Endothelial cell of umbilical vein (primary cell): ENCODE results near the gene METTL25. TPM values are rescaled to one million over a fixed set of nuclear protein-coding genes. Genes with fewer than 3 reads are reported as not detected.

Experiments used
- BruUV-seq: library from RNA; stranded (reverse); fragments of 400-500 nt; replicated peaks from 2 replicates; lab custom pipeline; 2021; lab: Mats Ljungman, UMichigan
- CTCF ChIA-PET: fragments of 300-600, 350-600 bp; sonication (Branson Sonifier 250); formaldehyde crosslinking; loops from one replicate; lab custom pipeline; 2021; ENCODE audit warnings: antibody characterized with exemption, inconsistent platforms; lab: Charles Lee
- POLR2A ChIA-PET: fragments of 300-600, 350-600 bp; sonication (Branson Sonifier 250); formaldehyde crosslinking; loops from one replicate; lab custom pipeline; 2021; ENCODE audit warnings: antibody characterized with exemption, inconsistent platforms; lab: Charles Lee
- DNase-seq: peaks from one replicate; pipeline ENCODE4 v3.0.0-alpha.2; 2011; ENCODE audit warnings: low read depth, low spot score
- FAIRE-seq: peaks from 2 replicates; lab custom pipeline; 2011; peaks lifted over from hg19 to GRCh38; lab: Jason Lieb, UNC
- H2AFZ ChIP-seq: 2 replicates; pipeline ENCODE4 v1.6.0; 2012; ENCODE audit warnings: low read depth, low read length, control low read depth, inconsistent platforms
- H3K27ac ChIP-seq: 2 replicates; pipeline ENCODE4 v1.5.1; 2011; ENCODE audit warnings: low read depth, mild to moderate bottlenecking, control low read depth, low read length, moderate library complexity; ENCODE audit not compliant: insufficient read depth
- H3K27me3 ChIP-seq, 2 experiments: 2 replicates each; pipeline versions ENCODE4 v1.6.0 to v1.6.1; 2011; ENCODE audit warnings: low read length in 2 of 2, mixed read lengths in 1 of 2; ENCODE audit not compliant: control insufficient read depth in 2 of 2, insufficient read depth in 2 of 2
- H3K36me3 ChIP-seq, 2 experiments: 2 replicates in 1 of 2; 3 replicates in 1 of 2; pipeline ENCODE4 v1.5.1; 2011; ENCODE audit warnings: low read length in 2 of 2, mild to moderate bottlenecking in 1 of 2, moderate library complexity in 1 of 2; ENCODE audit not compliant: control insufficient read depth in 2 of 2, insufficient read depth in 2 of 2; ENCODE audit errors: extremely low read depth in 1 of 2
- H3K4me1 ChIP-seq: 3 replicates; pipeline ENCODE4 v1.5.1; 2011; ENCODE audit warnings: mild to moderate bottlenecking, low read length; ENCODE audit not compliant: control insufficient read depth, insufficient read depth; ENCODE audit errors: extremely low read depth
- H3K4me2 ChIP-seq: 2 replicates; pipeline ENCODE4 v1.6.1; 2011; ENCODE audit warnings: low read length, control low read depth, mixed read lengths; ENCODE audit not compliant: insufficient read depth
- H3K4me3 ChIP-seq, 3 experiments: fragments of 200-600 bp in 1 of 3; sonication (generic), shearing (Covaris generic) in 1 of 3; replicated peaks in 1 of 3; 2 replicates each; pipeline ENCODE4 v1.5.1; 2011 to 2016; ENCODE audit warnings: control low read depth in 3 of 3, low read length in 3 of 3, mild to moderate bottlenecking in 2 of 3, inconsistent platforms in 1 of 3, low read depth in 1 of 3, moderate library complexity in 1 of 3; ENCODE audit not compliant: insufficient read depth in 1 of 3
- H3K79me2 ChIP-seq: 2 replicates; pipeline ENCODE4 v1.6.0; 2012; ENCODE audit warnings: low read length, inconsistent platforms; ENCODE audit not compliant: control insufficient read depth, insufficient read depth
- H3K9ac ChIP-seq: replicated peaks from 2 replicates; pipeline ENCODE3; 2011; ENCODE audit warnings: low read length, control low read depth; ENCODE audit not compliant: insufficient read depth; ENCODE audit errors: extremely low read depth
- H3K9me1 ChIP-seq: replicated peaks from 3 replicates; pipeline ENCODE4 v1.6.0; 2011; ENCODE audit warnings: mild to moderate bottlenecking, low read length; ENCODE audit not compliant: control insufficient read depth, insufficient read depth; ENCODE audit errors: extremely low read depth
- H3K9me3 ChIP-seq: replicated peaks from 2 replicates; pipeline ENCODE4 v1.5.1; 2012; ENCODE audit warnings: low read length, inconsistent platforms; ENCODE audit not compliant: control insufficient read depth, insufficient read depth
- H4K20me1 ChIP-seq: replicated peaks from 2 replicates; pipeline ENCODE3; 2011; ENCODE audit warnings: mild to moderate bottlenecking, low read length; ENCODE audit not compliant: control insufficient read depth, insufficient read depth; ENCODE audit errors: extremely low read depth
- CTCF ChIP-seq, 2 donors: IDR thresholded peaks; 1 replicate in 1 of 2; 2 replicates in 1 of 2; pipeline ENCODE4 v1.5.1; 2011; ENCODE audit warnings: low read length in 2 of 2, mild to moderate bottlenecking in 2 of 2, moderate library complexity in 2 of 2, control low read depth in 1 of 2, inconsistent platforms in 1 of 2, low read depth in 1 of 2; ENCODE audit not compliant: insufficient read depth in 1 of 2; ENCODE audit errors: extremely low read depth in 1 of 2
- EZH2 ChIP-seq: IDR thresholded peaks from 2 replicates; pipeline ENCODE4 v1.6.1; 2012; ENCODE audit warnings: borderline replicate concordance, low read depth, mild to moderate bottlenecking, moderate library complexity, low read length, inconsistent platforms; ENCODE audit not compliant: severe bottlenecking
- FOS ChIP-seq: IDR thresholded peaks from 2 replicates; pipeline ENCODE4 v1.6.1; 2011; ENCODE audit warnings: mild to moderate bottlenecking, low read length, moderate library complexity, borderline replicate concordance; ENCODE audit not compliant: insufficient read depth
- GATA2 ChIP-seq: IDR thresholded peaks from 2 replicates; pipeline ENCODE4 v1.7.0; 2011; ENCODE audit warnings: low read depth, mild to moderate bottlenecking, moderate library complexity, mixed read lengths, low read length; ENCODE audit not compliant: insufficient read length, insufficient read depth
- JUN ChIP-seq: IDR thresholded peaks from 2 replicates; pipeline ENCODE4 v1.6.1; 2011; ENCODE audit warnings: borderline replicate concordance, low read depth; ENCODE audit not compliant: insufficient read length, insufficient read depth
- MAX ChIP-seq: IDR thresholded peaks from 2 replicates; pipeline ENCODE4 v1.6.1; 2011; ENCODE audit not compliant: insufficient read depth, insufficient read length
- MYC ChIP-seq: IDR thresholded peaks from one replicate; pipeline ENCODE4 v1.6.1; 2011; ENCODE audit warnings: mild to moderate bottlenecking, low read depth, low read length
- POLR2A ChIP-seq: IDR thresholded peaks from 2 replicates; pipeline ENCODE4 v1.6.1; 2012; ENCODE audit warnings: low read depth, mild to moderate bottlenecking, control low read depth, low read length
- POLR2AphosphoS5 ChIP-seq: IDR thresholded peaks from 2 replicates; pipeline ENCODE4 v1.6.1; 2012; ENCODE audit warnings: low read depth, mild to moderate bottlenecking, control low read depth, low read length, moderate library complexity; ENCODE audit not compliant: insufficient read depth
- dilution Hi-C: fragments of 300-500 bp; cut with MboI; formaldehyde crosslinking; loops from one replicate; pipeline ENCODE4 v1.15.0; 2019; ENCODE audit warnings: low sequenced_read_pairs; ENCODE audit not compliant: extremely low pct_ligation_motif_present
- intact Hi-C: fragments of 100-400 bp; cut with micrococcal nuclease; formaldehyde crosslinking; loops from one replicate; pipeline ENCODE4 v1.10.0; 2022
- polyA plus RNA-seq, 4 experiments: library from polyadenylated mRNA; depleted of rRNA in 3 of 4; stranded (reverse) in 3 of 4; unstranded in 1 of 4; fragments of >200 nt; gene quantifications; 2 replicates each; pipeline versions ENCODE4 v1.2.1 to v1.2.3, GENCODE V29; 2011 to 2012; ENCODE audit warnings: missing spikeins in 1 of 4
- total RNA-seq: library from RNA; stranded (reverse); gene quantifications from 2 replicates; pipeline ENCODE4 v1.2.3, GENCODE V29; 2021

Gene METTL25
- total and polyA plus RNA-seq, 2 donors (not counting 3 experiments of a cell fraction or from before 2014, with no cell fraction given): 6.5 to 8.5 TPM

GRCh38 chr12:82407481-82407880 is 49.2 kb downstream of the METTL25 start:
- dilution Hi-C loops (no loop called here), intact Hi-C loops (loop anchor here (5.0 kb wide), 1 partner anchor 70 kb away; no protein-coding TSS in a partner anchor)
- peak; percentile 95 for DNase-seq
- CTCF ChIA-PET: no interaction called here
- Histone ChIP-seq H3K9ac (peak overlapping the region; percentile 25), H3K79me2 (no peaks in the 10 kb centered on the region), H3K27ac (peak overlapping the region; percentile 62), H3K4me1 (peaks cover 28% of the 10 kb centered on the region), H2AFZ (peak overlapping the region; percentile 64), H3K4me3 (peak overlapping the region in 1 of 3 experiments; percentile 7), H3K36me3 (no peaks in the 10 kb centered on the region), H3K9me1 (no peaks in the 10 kb centered on the region), H3K27me3 (no peaks in the 10 kb centered on the region), H4K20me1 (no peaks in the 10 kb centered on the region), H3K4me2 (peak overlapping the region; percentile 79), H3K9me3 (no peaks in the 10 kb centered on the region)
- no TSS peak for BruUV-seq
- FAIRE-seq: peak; percentile 44
- POLR2A ChIA-PET: no interaction called here
- TF ChIP-seq EZH2 (no peak), GATA2 (peak; percentile 61), MAX (no peak), JUN (peak; percentile 21)

- dilution Hi-C loops (no loop called here), intact Hi-C loops (loop anchor here (5.0 kb wide), 1 partner anchor 68 kb away; no protein-coding TSS in a partner anchor)
- peaks cover 28% of the 10 kb centered on the region for H3K4me1 ChIP-seq
- CTCF ChIA-PET: no interaction called here
- POLR2A ChIA-PET: no interaction called here
- H3K36me3 ChIP-seq: no peaks in the 10 kb centered on the region
- no peaks in the 10 kb centered on the region for H3K9me3 ChIP-seq
- no peak overlapping the region for H3K4me3 ChIP-seq
- FAIRE-seq (no peak), DNase-seq (no peak)
- no TSS peak for BruUV-seq
- H3K27ac ChIP-seq: no peak overlapping the region
- no peak overlapping the region for H3K9ac ChIP-seq
- no peaks in the 10 kb centered on the region for H3K27me3 ChIP-seq
- H3K4me2 ChIP-seq: no peak overlapping the region
- H3K9me1 ChIP-seq: no peaks in the 10 kb centered on the region
- no peak overlapping the region for H2AFZ ChIP-seq
- TF ChIP-seq FOS (no peak), POLR2A (no peak), JUN (no peak), POLR2AphosphoS5 (no peak), GATA2 (no peak), EZH2 (no peak), CTCF (IDR thresholded peaks at IDR 0.05; ENCODE audit: extremely low read depth in 1 of 2, insufficient read depth in 1 of 2, low read depth in 1 of 2, low read length in 2 of 2) (no peak), MAX (no peak), MYC (no peak)
- H4K20me1 ChIP-seq: no peaks in the 10 kb centered on the region
- H3K79me2 ChIP-seq: no peaks in the 10 kb centered on the region
Observed at GRCh38 chr12:82408844-82409243, 50.5 kb downstream of the METTL25 start.
